NK-92 treated with Interleukin-12 subunit alpha and Interleukin-12 subunit beta, amount 100 ng/mL, for 24 hours (cell line): ENCODE measurements around the gene PVALEF.
"Not testable (repeated sequence)": the region's sequence is repeated elsewhere in the genome, so short reads cannot be mapped to it uniquely, and the experiment has no call there.

Source experiments
- DNase-seq: peaks from one replicate; lab custom pipeline; 2025; lab: John Stamatoyannopoulos, UW

The PVALEF gene

DNA sequence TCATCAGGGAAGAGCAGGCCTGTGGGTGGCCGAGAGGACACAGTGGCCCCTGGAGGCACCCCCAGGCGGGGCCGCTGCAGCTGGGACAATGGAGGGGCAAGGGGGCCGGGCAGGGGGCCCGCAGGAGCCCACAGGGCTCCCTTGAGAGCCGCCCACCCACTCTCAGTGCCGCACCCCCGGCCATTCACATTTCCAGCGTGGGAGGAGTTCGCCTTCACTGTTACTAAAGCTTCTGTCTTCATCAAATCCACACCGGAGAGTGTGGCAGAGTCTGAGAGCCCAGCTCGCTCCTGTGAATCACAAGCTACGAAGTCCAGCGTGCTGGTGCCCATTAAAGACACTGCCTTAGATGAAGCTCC lies 20.9 kb upstream of the PVALEF start:
- DNase-seq: no peak

DNA sequence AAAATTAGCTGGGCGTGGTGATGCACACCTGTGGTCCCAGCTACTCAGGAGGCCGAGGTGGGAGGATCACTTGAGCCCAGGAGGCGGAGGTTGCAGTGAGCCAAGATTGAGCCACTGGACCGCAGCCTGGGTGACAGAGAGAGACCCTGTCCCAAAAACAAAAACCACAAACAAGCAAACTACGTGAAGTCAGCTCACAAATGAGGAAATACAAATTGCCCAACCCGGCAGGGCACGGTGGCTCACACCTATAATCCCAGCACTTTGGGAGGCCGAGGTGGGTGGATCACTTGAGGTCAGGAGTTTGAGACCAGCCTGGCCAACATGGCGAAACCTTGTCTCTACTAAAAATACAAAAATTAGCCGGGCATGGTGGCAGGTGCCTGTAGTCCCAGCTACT lies 19.1 kb upstream of the PVALEF start:
- not testable (repeated sequence) for DNase-seq

DNA sequence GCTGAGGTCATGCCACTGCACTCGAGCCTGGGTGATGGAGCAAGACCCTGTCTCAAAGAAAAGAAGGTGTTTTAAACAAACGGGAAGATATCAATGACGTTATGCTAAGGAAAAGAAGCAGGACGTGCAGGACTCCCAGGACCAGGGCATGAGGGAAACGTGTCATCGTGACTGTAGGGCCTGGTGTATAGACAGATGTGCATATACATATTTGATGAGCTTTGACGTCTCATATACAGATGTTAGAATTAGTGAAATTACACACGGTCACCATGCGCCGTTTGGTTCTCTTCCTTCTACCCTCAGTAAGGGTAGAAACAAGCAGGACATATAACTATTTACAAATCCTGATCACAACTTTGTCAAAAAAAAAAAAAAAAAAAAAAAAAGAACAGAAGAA lies 17.6 kb upstream of the PVALEF start:
- DNase-seq: no peak

DNA sequence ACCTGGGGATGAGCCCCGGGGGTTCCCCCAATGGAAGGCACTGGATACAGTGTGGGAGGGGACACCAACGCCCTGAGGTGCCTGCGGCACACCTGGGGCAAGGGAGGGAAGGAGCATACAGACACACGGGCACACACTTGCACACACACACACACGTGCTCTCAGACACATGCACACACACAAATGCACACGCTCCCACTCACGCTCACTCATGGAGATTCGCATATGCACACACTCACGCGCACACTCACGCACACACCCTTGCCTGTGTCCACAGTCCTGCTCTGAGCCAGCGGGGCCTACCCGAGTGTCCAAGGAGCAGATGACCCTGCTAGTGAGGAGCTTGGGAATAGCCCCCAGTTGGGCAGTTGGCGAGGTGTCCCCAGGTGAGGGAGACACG lies 16.7 kb upstream of the PVALEF start:
- DNase-seq: no peak

DNA sequence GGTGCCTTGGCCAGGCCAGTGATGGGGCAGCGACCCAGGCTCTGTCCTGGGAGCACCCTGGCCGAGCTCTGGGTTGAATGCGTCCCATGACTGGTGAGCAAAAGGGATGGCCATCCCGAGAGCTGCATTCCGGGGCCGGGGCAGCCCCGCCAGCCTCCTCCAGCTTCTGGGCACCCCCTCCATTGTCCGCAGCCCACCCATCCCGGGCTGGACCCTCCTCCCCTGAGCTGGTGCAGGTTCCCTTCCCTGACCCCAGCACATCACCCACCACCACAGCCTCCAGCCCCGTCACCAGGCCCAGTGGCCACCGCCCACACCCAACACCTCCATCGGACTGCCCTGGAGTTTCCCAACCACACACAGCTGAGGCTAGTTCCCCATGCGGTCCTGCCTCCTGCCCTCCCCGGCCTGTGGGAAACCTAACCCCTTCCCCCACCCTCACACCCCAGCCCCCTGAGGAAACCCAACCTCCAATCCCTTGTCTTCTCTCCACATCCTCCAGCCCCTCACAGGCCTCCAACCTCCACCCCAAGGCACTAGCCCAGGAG lies 16.2 kb upstream of the PVALEF start:
- no peak for DNase-seq

DNA sequence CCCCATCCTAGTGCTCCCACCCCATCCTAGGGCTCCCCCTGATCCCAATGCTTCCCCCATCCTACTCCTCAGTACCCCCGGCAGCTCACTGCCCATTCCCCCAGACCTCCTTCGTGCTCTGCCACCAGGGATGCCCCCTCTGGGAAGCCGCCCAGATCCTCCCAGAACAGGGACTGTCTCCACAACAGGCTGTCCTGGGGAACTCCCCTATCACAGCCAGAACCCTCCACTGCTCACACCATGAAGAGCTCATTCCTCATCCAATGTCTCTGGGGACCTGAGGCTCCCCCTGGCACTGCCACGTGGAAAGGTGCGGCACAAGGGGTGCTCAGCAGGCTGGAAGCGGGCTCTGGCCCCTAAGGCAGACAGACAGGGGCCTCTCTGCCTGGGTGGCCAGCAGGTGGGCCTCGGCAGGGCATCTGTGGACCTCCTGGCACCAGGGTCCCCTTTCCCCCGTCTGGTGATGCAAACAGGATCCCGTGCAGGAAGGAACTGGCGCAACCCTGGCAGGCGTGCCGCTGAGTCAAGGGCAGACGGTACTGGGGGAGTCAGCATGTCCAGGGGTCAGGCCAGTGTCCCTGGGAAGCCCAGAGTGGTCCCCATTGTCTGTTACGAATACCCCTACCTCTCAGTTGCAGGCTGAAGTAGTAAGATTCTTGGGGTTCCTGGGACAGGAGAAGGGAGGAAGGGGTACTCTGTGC lies 14.8 kb upstream of the PVALEF start:
- DNase-seq: no peak

DNA sequence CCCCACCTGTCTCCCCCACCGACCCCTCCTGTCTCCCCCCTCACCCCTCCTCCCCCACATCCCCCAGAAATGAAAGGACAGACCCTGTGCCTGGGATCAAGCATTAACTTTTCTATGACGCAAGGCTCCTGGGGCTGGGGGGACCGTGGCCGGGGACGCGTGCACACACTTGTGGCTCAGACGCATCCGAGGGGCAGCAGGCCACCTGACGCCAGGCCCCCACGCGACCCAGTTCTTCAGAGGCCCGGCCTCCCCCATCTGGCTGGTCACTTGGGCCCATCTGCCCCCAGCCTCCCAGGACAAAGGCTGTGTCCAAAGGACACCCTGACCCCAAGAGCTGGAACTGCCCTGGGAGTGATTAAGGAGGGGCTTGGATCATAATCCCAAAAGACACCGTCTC lies 14.0 kb upstream of the PVALEF start:
- no peak for DNase-seq

DNA sequence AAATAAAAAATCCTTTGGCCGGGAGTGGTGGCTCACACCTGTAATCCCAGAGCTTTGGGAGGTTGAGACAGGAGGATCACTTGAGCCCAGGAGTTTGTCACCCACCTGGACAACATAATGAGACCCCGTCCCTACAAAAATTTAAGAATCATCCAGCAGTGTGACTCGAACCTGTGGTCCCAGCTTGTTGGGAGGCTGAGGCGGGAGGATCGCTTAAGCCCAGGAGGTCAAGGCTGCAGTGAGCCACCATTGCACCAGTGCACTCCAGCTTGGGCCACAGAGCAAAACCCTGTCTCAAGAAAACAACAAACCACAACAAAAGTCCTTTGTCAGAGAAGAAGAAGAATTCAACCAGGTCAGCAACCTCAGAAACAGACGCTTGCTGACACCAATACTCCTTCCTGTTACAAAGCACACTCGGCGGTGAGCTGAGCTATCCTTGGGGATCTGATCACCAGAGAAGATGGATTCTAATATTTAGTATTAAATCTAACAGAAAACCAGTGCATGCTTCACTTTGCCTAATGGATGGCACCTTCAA lies 12.9 kb upstream of the PVALEF start:
- DNase-seq: no peak

DNA sequence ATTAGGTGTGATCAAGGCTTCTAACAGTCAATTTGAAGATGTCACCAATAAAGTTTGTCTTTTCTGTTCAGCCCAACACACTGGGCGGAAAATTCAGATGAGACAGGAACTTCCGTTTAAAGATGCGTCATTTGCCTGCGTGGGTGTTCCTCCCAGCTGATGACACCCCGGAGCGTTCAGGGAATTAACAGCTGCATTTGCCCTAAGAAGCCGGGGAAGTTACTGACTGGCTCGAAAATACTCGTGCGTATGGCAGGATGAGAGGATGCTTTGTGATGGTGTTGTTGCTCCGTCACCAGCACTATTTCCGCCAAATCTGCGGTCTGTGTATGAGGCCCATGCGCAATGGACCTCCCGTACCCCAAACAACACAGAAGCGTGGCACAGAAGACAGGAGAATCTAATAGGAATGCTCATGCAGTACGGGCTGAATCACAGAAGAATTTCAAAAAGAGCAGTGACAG lies 11.9 kb upstream of the PVALEF start:
- no peak for DNase-seq

DNA sequence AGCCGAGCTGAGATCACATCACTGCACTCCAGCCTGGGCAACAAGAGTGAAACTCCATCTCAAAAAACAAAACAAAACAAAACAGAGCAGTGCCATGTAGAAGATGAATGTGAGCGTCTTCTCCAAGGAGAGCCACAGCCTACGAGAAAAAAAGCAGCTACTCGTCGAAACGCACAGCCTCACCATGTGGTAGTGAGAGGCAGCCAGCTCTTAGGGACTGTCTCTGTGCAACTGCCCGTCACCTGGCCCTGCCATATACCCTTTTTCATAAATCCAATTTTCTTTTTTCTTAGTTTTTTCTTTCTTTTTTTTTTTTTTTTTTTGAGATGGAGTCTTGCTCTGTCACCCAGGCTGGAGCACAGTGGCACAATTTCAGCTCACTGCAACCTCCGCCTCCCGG lies 11.3 kb upstream of the PVALEF start:
- not testable (repeated sequence) for DNase-seq

DNA sequence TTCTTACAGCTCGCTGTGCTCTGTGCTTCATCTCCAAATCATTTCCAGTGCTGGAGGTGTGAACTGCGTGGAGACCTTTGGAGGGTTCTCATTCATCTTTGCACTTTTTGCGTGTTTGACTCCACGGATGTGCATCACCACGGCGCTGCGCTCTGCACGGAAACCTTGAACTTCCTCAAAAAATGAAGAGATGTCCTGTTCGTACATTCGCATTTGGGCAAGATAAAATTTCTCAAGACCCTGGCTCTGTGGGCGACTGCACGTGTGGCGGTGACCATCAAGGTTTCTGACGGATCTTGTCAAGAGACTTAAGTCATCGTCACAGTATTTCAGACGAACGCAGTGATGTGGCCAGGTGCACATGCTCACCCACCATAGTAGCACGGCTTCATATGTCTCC lies 10.3 kb upstream of the PVALEF start:
- DNase-seq: no peak

DNA sequence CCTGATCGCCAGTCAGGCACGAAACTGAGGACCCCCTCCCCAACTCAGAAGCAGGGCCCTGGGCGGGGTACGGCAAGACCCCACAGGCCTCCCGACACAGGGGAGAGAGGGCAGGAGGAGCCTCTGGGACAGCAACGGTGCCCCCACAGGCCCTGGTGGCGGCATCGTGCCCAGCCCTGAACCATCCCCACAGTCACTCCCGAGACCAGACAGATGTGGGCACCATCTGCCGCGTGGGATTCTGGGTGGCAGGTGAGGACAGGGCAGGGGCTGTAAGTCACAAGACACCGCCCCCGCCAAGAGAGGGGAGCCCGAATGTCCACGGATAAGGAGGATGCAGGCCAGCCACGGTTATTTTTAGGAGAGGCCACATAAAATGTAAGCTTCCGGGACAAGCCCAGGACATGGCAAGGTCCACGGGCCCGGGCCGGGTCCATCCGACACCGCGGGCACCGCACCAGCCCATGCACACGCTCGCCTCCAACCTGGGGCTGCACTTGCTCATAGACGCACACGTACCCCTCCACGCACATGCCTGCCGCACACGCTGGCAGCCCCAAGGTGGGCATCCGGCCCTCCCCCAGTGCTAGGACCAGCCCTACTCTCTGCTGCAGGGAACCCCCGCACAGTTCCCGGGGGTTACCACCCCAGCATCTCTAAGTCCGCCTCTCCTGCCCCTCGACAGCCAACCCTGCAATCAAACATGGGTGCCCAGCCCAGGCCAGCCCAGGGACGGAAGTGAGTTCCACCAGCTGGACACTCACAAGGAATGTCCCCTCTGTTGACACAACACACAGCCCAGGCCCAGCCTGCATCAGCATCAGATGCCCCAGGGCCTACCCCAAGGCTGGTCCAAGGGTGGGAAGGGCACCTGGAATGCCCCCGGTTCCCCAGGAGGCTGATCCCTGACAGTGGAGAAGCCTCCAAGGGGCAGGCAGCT lies 8.2 kb upstream of the PVALEF start:
- no peak for DNase-seq

DNA sequence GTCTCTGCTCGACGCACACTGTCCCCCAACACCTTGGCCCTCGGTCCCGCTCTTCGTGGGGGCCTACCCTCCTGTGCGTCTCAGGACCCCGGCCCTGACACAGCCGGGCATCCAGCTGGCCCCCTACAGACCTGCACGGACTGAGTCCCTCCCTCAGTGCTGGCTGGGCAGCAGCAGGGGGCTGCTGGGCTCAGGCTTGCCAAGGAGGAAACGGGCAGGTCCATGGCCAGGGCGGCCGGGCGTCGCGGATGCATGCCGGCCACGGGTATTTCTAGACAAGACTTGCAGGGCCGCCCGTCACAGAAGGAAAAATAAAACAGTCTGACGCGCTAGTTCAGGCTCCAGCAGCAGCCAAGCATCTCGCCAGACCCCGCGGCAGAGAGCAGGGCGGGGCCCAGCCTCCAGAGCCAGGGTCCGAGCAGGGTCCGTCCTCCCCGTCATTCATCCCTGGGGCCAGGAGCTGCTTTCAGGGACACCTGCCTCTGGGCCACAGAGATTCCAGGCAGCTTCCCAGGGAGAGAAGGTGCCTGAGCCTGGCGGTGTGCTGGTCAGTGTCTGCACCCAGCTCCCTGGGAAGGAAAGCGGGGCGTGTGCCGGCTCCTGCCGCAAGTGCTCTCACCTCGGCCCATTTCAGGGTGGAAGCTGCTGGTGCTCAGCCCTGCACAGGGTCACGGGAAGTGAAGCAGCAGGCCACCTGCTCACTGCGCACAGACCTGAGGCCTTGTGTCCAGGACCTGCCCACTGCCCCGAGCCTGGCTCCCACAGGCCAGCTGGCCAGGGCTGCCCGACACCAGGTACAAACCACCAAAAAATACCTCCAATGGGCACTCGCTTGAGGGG lies 7.2 kb upstream of the PVALEF start:
- no peak for DNase-seq

DNA sequence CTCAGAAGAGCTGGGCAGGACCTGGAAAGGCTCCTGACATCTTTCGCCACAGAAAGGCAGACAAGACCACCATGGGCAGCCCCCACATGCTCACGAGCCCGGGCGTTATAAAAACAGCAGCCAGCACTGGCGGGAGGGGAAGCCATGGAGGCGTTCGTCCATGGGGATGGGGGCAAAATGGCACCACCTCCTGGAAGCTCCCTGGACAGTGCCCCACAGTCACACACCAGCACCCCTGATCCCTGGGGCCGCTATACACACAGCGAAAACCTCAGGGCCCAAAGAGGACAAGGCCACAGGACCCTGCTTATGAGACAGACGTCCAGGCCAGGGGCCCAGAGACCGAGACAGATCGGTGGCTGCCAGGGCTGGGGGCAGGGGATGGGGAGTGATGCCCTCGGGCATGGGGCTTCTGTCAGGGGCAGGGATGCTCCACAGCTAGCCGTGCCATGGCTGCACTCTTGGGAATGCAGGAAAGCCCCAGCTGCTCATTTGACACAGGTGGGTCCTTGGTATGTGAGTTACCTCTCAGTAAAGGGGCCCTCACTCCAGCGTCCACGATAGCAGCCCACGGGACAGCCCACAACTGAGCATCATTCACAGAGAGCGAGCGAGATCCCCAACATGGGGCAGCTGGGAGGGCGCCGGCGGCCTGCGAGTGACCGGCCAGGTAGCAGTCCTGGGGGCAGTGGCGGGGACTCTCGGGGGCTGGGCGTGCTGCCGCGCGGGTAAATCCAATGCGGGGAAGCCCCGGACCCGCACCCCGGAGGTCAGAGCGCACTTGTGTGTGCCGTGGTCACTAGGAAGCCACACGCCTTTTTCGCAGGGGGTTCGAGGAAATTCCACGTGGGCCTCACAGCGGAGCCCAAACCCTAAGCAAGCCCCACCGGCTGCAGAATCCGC lies 6.4 kb upstream of the PVALEF start:
- DNase-seq: no peak

DNA sequence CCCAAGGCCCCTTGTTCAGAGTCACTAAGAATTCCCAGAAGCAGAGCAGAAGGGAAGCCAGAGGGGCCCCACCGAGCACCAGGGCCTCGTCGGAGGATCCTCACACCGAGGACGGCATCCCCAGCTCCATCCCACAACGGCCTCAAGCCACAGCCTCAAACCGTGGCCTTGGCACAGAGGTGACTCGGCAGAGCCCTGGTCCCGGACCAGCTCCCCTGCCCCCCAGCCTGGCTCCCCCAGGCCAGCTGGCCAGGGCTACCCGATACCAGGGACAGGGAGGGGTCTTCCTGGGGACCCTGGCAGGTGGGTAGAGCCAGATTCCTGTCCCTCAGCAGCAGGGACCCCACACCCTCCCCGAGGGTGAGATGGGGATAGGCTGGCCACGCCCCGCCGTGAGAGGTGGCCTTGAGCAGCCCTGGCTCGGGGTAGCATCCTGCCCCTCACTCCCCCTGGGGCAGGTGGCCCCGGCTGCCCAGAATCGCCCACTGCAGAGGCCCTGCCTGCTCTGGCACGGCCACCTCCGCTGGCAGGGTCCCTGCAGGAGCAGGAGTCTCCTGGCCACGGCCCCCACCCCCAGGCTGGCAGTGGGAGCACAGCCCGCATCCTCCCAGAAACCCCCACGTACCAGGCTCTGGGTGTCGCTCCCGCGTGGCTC lies 5.6 kb upstream of the PVALEF start:
- no peak for DNase-seq

DNA sequence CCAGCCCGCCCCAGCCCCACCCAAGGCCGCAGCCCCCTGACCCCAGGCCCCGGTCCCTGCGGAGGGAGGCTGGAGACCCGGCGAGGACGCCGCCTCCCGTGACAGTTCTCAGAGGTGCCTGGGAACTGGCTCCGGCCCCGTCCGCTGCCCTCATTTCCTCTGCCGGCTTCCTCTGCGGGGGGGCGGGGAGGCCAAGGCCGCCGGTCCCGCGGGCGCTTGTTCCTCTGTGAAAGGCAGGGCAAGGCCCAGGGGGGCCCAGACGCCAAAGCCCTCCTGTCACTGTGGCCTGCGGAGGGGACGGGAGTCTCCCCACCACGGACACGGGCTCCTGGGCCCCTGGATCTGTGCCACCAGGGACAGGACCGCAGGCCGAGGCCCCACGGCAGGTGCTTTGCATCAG lies 5.0 kb upstream of the PVALEF start:
- DNase-seq: no peak

DNA sequence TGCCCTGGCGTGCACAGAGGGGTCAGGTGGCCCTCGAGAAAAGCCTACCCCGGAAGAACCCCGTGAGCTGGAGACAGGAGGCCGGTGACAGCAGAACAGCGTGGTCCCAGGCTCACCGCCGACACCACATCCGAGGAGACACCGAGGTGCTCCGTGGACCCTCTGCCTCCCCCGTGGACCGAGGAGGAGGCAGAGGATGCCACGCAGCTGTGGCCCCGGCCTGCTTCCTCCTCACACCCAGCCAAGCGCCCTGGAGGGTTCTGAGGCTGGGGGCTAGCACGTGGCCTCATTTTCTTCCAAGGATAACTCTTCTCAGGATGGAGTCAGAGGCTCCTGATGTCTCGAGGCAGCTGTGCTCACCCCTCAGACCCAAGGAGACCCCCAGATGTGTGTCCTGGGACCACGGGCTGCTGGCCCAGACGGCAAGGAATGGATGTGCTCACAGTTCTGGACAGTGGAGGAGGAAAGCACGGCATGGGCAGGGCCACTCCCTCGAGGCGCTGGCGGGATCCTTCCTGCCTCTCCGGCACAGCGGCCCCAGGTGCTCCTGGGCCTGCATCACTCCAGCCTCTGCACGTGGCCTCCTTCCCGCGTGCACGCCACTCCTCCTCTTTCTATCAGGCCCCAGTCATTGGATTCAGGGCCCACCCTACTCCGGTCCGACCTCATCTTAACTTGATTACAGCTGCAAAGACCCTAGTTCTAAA lies 4.4 kb upstream of the PVALEF start:
- no peak for DNase-seq

DNA sequence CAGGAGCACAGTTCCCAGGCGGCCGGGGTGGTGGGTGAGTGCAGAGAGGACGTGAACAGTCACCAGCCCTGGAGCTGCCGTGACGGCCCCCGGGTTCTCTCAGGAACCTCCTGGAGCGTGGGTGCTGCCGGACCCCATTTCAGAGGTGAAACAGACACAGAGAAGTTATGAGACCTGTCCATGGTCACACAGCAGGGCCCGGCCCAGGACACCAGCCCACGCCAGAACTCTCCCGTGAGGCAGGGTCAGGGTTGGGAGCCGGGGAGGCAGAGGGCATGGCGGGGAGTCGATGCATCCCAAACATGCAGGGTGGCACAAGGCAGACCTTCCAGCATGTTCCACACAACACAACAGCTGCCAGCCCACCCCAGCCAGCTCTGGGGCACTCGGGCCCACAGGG lies 3.8 kb upstream of the PVALEF start:
- no peak for DNase-seq

DNA sequence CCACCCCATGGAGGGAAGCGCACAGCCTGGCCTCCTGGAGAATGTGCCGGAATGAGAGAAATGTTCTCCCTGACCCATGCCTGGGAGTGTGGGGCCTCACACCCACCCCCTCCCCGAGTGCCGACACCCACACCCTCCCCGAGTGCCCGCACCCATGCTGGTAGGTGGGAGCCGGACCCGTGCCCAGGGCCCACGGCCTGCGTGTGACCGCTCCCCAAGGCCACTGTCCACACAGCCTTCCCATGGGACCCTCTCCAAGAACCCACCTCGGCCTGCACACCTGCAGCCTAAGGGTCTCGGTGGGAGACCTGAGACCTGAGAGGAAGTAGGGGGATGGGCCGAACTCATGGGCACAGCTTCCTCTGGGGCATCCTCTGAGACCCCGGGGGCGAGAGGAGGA lies 3.3 kb upstream of the PVALEF start:
- DNase-seq: no peak

DNA sequence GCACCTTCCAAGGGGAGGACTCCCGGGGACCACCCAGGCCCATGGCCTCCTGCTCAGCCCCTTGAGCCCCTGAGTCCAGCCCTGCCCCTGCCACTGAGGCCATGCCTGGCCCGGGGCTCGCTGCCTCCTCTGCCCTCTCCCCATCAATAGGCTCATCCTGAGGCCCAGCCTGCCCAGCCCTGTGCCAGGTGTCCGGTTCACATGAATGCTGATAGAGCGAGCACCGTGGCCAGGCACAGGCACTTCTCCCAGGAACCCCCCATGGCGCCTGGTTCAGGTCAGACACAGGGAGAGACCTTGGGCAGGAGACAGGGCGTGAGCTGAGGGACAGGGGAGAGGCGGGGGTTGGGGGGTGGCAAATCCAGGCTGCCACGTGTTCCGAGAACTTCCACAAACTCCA lies 2.8 kb upstream of the PVALEF start:
- DNase-seq: no peak
